ENCODE data around the gene ATG7. TPM values are rescaled to one million over a fixed set of nuclear protein-coding genes. Genes with fewer than 3 reads are reported as not detected.
"Not testable (repeated sequence)": the region's sequence is repeated elsewhere in the genome, so short reads cannot be mapped to it uniquely, and the experiment has no call there.

The ATG7 gene
- total RNA-seq, 1 experiment from 2014 or later = 25.7 TPM

GRCh38 chr3:11391174-11391879 lies 119.1 kb downstream of the ATG7 start:
- no peaks in the 10 kb centered on the region; the same call in 1 of the 2 replicates for H3K36me3 ChIP-seq
- no peak overlapping the region for H3K4me3 ChIP-seq
- no peaks in the 10 kb centered on the region for H3K9me3 ChIP-seq (replicated peaks)
- DNase-seq = no peak
- H3K27ac ChIP-seq = no peak overlapping the region; the same call in 1 of the 2 replicates
- H3K27me3 ChIP-seq = no peaks in the 10 kb centered on the region
- peaks cover 21% of the 10 kb centered on the region for H3K4me1 ChIP-seq

GRCh38 chr3:11392014-11392859 lies 120.0 kb downstream of the ATG7 start:
- peak; percentile 75 to 87 for DNase-seq
- Histone ChIP-seq H3K4me3 (no peak overlapping the region), H3K36me3 (no peaks in the 10 kb centered on the region; the same call in 1 of the 2 replicates), H3K4me1 (peaks cover 17% of the 10 kb centered on the region), H3K9me3 (replicated peaks) (no peaks in the 10 kb centered on the region), H3K27me3 (no peaks in the 10 kb centered on the region), H3K27ac (peak overlapping the region; percentile 4; the same call in 1 of the 2 replicates)

DNA sequence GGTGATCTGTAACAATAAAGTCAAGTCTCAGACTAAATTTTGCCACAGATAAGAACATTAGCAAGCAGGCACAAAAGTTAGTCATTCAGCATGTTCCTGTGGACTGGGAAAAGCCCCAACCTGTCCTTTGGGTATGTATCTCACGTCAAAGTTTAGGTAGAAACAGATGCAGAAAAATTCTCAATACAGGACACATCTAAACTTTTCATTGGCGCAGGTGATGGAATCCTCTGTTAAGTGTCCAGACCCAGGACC lies 120.6 kb downstream of the ATG7 start:
- H3K27ac ChIP-seq = no peak overlapping the region; the same call in 1 of the 2 replicates
- DNase-seq = no peak
- no peaks in the 10 kb centered on the region; the same call in 1 of the 2 replicates for H3K36me3 ChIP-seq
- H3K9me3 ChIP-seq (replicated peaks) = no peaks in the 10 kb centered on the region
- no peak overlapping the region for H3K4me3 ChIP-seq
- H3K27me3 ChIP-seq = no peaks in the 10 kb centered on the region
- peaks cover 17% of the 10 kb centered on the region for H3K4me1 ChIP-seq

- no peak overlapping the region for H3K27ac ChIP-seq
Measured at GRCh38 chr3:11393401-11393800, 121.2 kb downstream of the ATG7 start.

DNA sequence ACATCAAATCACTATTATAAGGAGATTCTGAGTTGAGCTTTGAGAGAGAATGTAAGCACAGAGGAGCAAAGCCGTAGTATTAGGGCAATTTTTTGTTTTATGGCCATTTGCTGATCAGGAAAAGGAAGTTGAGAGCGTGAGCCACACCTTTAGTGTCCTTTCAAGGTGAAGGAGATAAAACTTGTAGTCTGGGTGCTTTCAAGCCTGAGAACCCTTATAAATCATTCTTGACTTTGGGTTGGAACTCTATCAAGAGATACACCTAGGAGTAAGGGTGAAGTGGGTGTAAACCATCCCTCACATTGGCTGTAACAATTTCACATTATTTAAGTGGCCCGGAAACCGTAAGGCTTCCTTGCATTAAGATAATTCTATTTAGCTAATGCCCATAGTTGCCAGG lies 122.2 kb downstream of the ATG7 start:
- Histone ChIP-seq H3K27me3 (no peaks in the 10 kb centered on the region), H3K9me3 (replicated peaks) (no peaks in the 10 kb centered on the region), H3K4me1 (peaks cover 17% of the 10 kb centered on the region), H3K27ac (no peak overlapping the region), H3K4me3 (no peak overlapping the region), H3K36me3 (no peaks in the 10 kb centered on the region; the same call in 1 of the 2 replicates)
- DNase-seq = no peak

More at GRCh38 chr3:11393401-11393800, 121.2 kb downstream of the ATG7 start:
- no peak for DNase-seq
- Histone ChIP-seq H3K9me3 (replicated peaks) (no peaks in the 10 kb centered on the region), H3K36me3 (no peaks in the 10 kb centered on the region; the same call in 1 of the 2 replicates), H3K4me3 (no peak overlapping the region), H3K4me1 (peaks cover 17% of the 10 kb centered on the region), H3K27me3 (no peaks in the 10 kb centered on the region)

- no peaks in the 10 kb centered on the region for H3K4me1 ChIP-seq
- no peak overlapping the region for H3K27ac ChIP-seq
- no peak for DNase-seq
- no peak overlapping the region for H3K4me3 ChIP-seq
- H3K9me3 ChIP-seq (replicated peaks) = no peaks in the 10 kb centered on the region
- no peaks in the 10 kb centered on the region for H3K36me3 ChIP-seq
- H3K27me3 ChIP-seq = no peaks in the 10 kb centered on the region
Measured at GRCh38 chr3:11400213-11400612, 128.0 kb downstream of the ATG7 start.

DNA sequence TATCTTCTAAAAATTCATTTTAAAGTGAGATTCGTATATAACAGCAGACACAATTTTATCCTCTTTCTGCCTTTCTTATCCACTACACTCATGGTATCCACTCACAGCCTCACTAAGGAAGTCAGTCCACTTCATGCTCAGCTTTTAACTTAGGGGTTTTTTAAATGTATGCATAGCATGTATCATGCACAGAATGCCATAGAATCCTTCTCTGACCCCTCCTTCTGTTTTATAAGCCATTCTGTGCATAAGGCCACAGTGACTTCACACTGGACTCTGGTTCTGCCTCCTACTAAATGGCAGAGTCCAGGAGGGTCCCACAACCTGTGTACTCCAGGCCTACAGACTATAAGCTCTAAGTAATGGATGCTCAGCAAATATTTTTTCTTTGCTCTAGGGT lies 129.2 kb downstream of the ATG7 start:
- Histone ChIP-seq H3K36me3 (no peaks in the 10 kb centered on the region), H3K4me3 (no peak overlapping the region), H3K27me3 (no peaks in the 10 kb centered on the region), H3K9me3 (replicated peaks) (no peaks in the 10 kb centered on the region), H3K4me1 (no peaks in the 10 kb centered on the region), H3K27ac (no peak overlapping the region)
- DNase-seq = no peak

DNA sequence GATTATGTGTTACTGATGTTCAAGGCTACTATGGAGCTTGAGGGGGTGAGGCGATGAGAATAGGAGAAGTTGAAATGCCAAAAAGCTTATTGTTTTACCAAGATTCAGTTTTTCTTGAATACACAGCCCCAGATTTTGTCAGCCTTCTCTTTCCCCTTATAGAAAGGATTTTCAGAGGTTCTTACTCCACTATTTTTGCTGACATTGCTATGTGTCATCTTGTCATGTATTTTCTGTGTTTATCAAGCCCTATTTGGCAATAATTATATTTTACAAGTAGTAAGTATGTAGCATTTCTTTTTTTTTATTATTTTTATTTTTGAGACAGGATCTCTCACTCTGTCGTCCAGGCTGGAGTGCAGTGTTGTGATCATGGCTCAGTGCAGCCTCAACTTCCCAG lies 133.1 kb downstream of the ATG7 start:
- Histone ChIP-seq H3K4me3 (no peak overlapping the region), H3K4me1 (no peaks in the 10 kb centered on the region), H3K9me3 (replicated peaks) (peaks cover 12% of the 10 kb centered on the region), H3K36me3 (peaks cover 3% of the 10 kb centered on the region; the same call in 1 of the 2 replicates), H3K27me3 (no peaks in the 10 kb centered on the region), H3K27ac (no peak overlapping the region)
- no peak for DNase-seq

- no peak for DNase-seq
- Histone ChIP-seq H3K9me3 (replicated peaks) (peaks cover 12% of the 10 kb centered on the region), H3K4me1 (no peaks in the 10 kb centered on the region), H3K4me3 (no peak overlapping the region), H3K27ac (no peak overlapping the region), H3K36me3 (peaks cover 3% of the 10 kb centered on the region; the same call in 1 of the 2 replicates), H3K27me3 (no peaks in the 10 kb centered on the region)
Measured at GRCh38 chr3:11407644-11408043, 135.4 kb downstream of the ATG7 start.

- H3K36me3 ChIP-seq, H3K4me1 ChIP-seq, DNase-seq, H3K27me3 ChIP-seq, H3K4me3 ChIP-seq, H3K27ac ChIP-seq: not testable (repeated sequence)
- peaks cover 12% of the 10 kb centered on the region for H3K9me3 ChIP-seq (replicated peaks)
Measured at GRCh38 chr3:11408324-11408859, 136.2 kb downstream of the ATG7 start.

GRCh38 chr3:11410564-11410963 lies 138.4 kb downstream of the ATG7 start:
- no peak for DNase-seq
- H3K9me3 ChIP-seq (replicated peaks) = peaks cover 20% of the 10 kb centered on the region
- H3K27me3 ChIP-seq = no peaks in the 10 kb centered on the region
- no peaks in the 10 kb centered on the region for H3K4me1 ChIP-seq
- H3K4me3 ChIP-seq = no peak overlapping the region
- no peak overlapping the region for H3K27ac ChIP-seq
- peaks cover 3% of the 10 kb centered on the region; the same call in 1 of the 2 replicates for H3K36me3 ChIP-seq

GRCh38 chr3:11411956-11412355 lies 139.8 kb downstream of the ATG7 start:
- Histone ChIP-seq H3K27ac (no peak overlapping the region), H3K9me3 (replicated peaks) (peaks cover 20% of the 10 kb centered on the region), H3K27me3 (no peaks in the 10 kb centered on the region), H3K36me3 (no peaks in the 10 kb centered on the region; the same call in 1 of the 2 replicates), H3K4me1 (no peaks in the 10 kb centered on the region), H3K4me3 (no peak overlapping the region)
- DNase-seq = no peak

- no peaks in the 10 kb centered on the region for H3K4me1 ChIP-seq
- H3K9me3 ChIP-seq (replicated peaks) = peaks cover 14% of the 10 kb centered on the region
Measured at GRCh38 chr3:11413071-11413470, 140.9 kb downstream of the ATG7 start.

DNA sequence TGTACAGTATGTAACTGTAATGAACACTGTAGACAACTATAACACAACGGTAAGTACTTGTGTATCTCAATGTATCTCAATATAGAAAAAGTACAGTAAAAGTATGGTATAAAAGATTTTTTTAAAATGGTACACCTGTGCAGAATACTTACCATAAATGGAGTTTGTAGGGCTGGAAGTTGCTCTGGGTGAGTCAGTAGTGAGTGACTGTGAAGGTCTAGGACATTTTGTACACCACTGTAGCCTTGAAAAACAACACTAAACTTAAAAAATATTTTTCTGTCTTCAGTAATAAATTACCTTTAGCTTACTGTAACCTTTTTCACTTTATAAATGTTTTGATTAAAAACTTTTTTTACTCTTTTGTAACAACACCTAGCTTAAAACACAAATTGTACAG lies 142.9 kb downstream of the ATG7 start:
- DNase-seq = no peak
- Histone ChIP-seq H3K27me3 (no peaks in the 10 kb centered on the region), H3K36me3 (no peaks in the 10 kb centered on the region), H3K9me3 (replicated peaks) (peaks cover 8% of the 10 kb centered on the region; the same call in 1 of the 2 replicates), H3K27ac (no peak overlapping the region), H3K4me3 (no peak overlapping the region), H3K4me1 (no peaks in the 10 kb centered on the region)

More at GRCh38 chr3:11413071-11413470, 140.9 kb downstream of the ATG7 start:
- DNase-seq = no peak
- H3K36me3 ChIP-seq = no peaks in the 10 kb centered on the region
- no peaks in the 10 kb centered on the region for H3K27me3 ChIP-seq
- no peak overlapping the region for H3K4me3 ChIP-seq
- no peak overlapping the region for H3K27ac ChIP-seq

GRCh38 chr3:11420066-11420465 lies 147.9 kb downstream of the ATG7 start:
- Histone ChIP-seq H3K4me3 (no peak overlapping the region), H3K9me3 (replicated peaks) (no peaks in the 10 kb centered on the region)
- no peak for DNase-seq

More at GRCh38 chr3:11420066-11420465, 147.9 kb downstream of the ATG7 start:
- H3K27me3 ChIP-seq = no peaks in the 10 kb centered on the region
- H3K4me1 ChIP-seq = no peaks in the 10 kb centered on the region
- no peaks in the 10 kb centered on the region for H3K36me3 ChIP-seq
- no peak overlapping the region for H3K27ac ChIP-seq
